Peyer's patch (tissue), 4 donors: ENCODE data around the gene ASL. TPM values are rescaled to one million over a fixed set of nuclear protein-coding genes. Genes with fewer than 3 reads are reported as not detected.
A peak's percentile ranks its signal among the peaks of the same experiment; 100 is the strongest.
"Not testable (repeated sequence)": the region's sequence is repeated elsewhere in the genome, so short reads cannot be mapped to it uniquely, and the experiment has no call there.

Experiments
- DNase-seq, 3 donors: peaks; one replicate each; pipeline ENCODE4 v3.0.0-alpha.2; 2017 to 2019
- H3K27ac ChIP-seq, 4 donors: fragments of 200-600 bp; sonication (generic); one replicate each; pipeline ENCODE4 v1.5.1; 2016 to 2019
- H3K27me3 ChIP-seq, 2 donors: fragments of 200-600 bp; sonication (generic); one replicate each; pipeline ENCODE4 v1.5.1; 2019
- H3K36me3 ChIP-seq, 3 donors: fragments of 200-600 bp; sonication (generic); one replicate each; pipeline ENCODE4 v1.5.1; 2016 to 2019
- H3K4me1 ChIP-seq, 4 donors: fragments of 200-600 bp; sonication (generic); one replicate each; pipeline ENCODE4 v1.5.1; 2016 to 2019
- H3K4me3 ChIP-seq, 4 donors: fragments of 200-600 bp; sonication (generic); 1 replicate in 3 of 4; 2 replicates in 1 of 4; pipeline ENCODE4 v1.5.1; 2016 to 2019; ENCODE audit warnings: mild to moderate bottlenecking in 1 of 4
- H3K9me3 ChIP-seq, 4 donors: fragments of 200-600 bp; sonication (generic); one replicate each; pipeline ENCODE4 v1.5.1; 2016 to 2019; ENCODE audit warnings: mild to moderate bottlenecking in 1 of 4
- CTCF ChIP-seq, 6 experiments: fragments of 450-650 bp in 4 of 6; fragments of 200-600 bp in 2 of 6; sonication (generic) in 1 of 6; IDR thresholded peaks; one replicate each; pipeline ENCODE4 v1.5.1; 2017 to 2019; ENCODE audit warnings: antibody characterized with exemption in 6 of 6, mild to moderate bottlenecking in 3 of 6, moderate library complexity in 1 of 6
- POLR2A ChIP-seq, 2 donors: fragments of 450-650 bp; IDR thresholded peaks; one replicate each; pipeline ENCODE4 v1.5.1; 2017; ENCODE audit warnings: antibody characterized with exemption in 2 of 2, mild to moderate bottlenecking in 2 of 2, moderate library complexity in 2 of 2
- total RNA-seq, 4 donors: library from RNA; depleted of rRNA; stranded (reverse); fragments of >200 nt; gene quantifications; one replicate each; pipeline ENCODE4 v1.1.0, GENCODE V29; 2016

ASL gene
- total RNA-seq, 4 donors from 2014 or later, result 48.7 to 178 (median 137) TPM

DNA sequence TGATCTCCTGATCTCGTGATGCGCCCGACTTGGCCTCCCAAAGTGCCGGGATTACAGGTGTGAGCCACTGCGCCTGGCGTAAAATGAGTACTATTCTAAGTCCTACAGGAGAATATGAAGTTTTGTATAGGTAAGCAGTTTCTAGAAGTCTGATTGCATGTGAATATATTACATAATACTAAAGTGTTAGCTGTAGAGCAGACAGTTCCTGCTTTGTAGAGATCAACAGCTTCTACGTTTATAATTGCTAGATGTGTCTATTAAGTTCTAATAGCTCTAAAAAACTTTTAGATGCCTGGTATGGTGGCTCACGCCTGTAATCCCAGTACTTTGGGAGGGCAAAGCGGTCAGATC, 47.5 kb downstream of the ASL start:
- Histone ChIP-seq H3K27ac (no peak overlapping the region), H3K4me1 (peaks cover 0 to 13% (median 0%) of the 10 kb centered on the region in 4 donors), H3K4me3 (no peak overlapping the region), H3K27me3 (no peaks in the 10 kb centered on the region), H3K36me3 (no peaks in the 10 kb centered on the region), H3K9me3 (no peaks in the 10 kb centered on the region)
- TF ChIP-seq CTCF (IDR thresholded peaks at IDR 0.05) (no peak), POLR2A (IDR thresholded peaks at IDR 0.05) (no peak)
- DNase-seq, result no peak

- DNase-seq, result not testable (repeated sequence)
Observed at GRCh38 chr7:66124569-66124861, 48.9 kb downstream of the ASL start.

GRCh38 chr7:66125052-66125694, 49.6 kb downstream of the ASL start:
- TF ChIP-seq POLR2A (IDR thresholded peaks at IDR 0.05), result no peak
- TF ChIP-seq CTCF (IDR thresholded peaks at IDR 0.05), result no peak
- Histone ChIP-seq H3K4me1 (no peaks in the 10 kb centered on the region), H3K9me3 (no peaks in the 10 kb centered on the region), H3K4me3 (no peak overlapping the region), H3K36me3 (no peaks in the 10 kb centered on the region), H3K27ac (no peak overlapping the region), H3K27me3 (no peaks in the 10 kb centered on the region)
- DNase-seq, result no peak

More at GRCh38 chr7:66124569-66124861, 48.9 kb downstream of the ASL start:
- H3K36me3 ChIP-seq, H3K9me3 ChIP-seq, H3K27me3 ChIP-seq, H3K4me1 ChIP-seq, H3K4me3 ChIP-seq, H3K27ac ChIP-seq: not testable (repeated sequence)

DNA sequence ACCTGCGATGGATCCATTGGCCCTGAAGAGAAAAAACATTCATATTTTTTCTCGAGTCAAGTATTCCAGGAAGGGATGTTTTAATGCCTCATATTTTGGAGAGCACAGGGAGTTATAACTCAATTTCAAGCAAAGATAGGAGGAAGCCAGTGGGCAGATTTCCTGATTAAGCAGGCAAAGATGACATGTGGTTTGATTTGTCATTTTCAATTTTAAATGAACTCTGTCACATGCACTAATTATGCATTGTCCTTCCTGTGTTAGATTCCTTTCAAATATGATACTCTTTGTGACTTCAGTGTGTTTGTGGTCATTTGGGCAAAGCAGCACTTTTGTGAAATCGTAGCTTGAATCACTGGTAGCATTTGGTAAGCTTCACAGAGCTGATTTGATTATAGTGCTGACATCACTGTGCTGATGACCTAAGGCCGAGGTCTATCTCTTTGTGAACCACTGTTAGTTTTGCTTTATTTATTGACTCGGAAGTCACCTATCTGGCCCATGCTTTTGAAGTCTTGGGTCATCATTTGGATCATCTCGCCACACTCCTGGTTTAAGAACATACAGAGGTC, 50.2 kb downstream of the ASL start:
- H3K27me3 ChIP-seq, H3K36me3 ChIP-seq, DNase-seq: not testable (repeated sequence)

DNA sequence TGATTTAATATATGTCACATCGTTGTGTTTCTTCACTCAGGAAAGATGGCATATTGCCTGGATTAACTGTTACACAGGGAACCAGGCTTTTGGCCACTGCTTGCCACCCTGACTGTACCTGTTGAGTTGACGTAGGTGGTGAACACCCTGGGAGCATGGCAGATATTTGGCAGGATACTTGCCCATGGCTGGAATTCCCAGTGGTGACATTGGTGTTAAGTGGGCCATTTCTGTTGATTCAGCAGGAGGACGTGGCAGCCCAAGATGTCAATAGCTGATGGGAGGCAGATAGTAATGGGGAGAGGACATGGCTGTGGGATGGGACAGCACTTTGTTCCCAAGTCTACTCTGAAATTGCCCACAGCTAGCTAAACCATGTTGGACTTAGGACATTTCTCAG, 51.6 kb downstream of the ASL start:
- not testable (repeated sequence) for H3K4me1 ChIP-seq, H3K27ac ChIP-seq, H3K4me3 ChIP-seq, DNase-seq, H3K9me3 ChIP-seq, H3K27me3 ChIP-seq
- peaks cover 0 to 14% (median 0%) of the 10 kb centered on the region in 3 donors for H3K36me3 ChIP-seq

More for the DNA sequence above, 50.2 kb downstream of the ASL start:
- H3K4me1 ChIP-seq, H3K4me3 ChIP-seq, H3K27ac ChIP-seq, H3K9me3 ChIP-seq: not testable (repeated sequence)

- H3K27me3 ChIP-seq, result no peaks in the 10 kb centered on the region
- H3K27ac ChIP-seq, result no peak overlapping the region
- DNase-seq, result no peak
- H3K4me1 ChIP-seq, result no peaks in the 10 kb centered on the region
- TF ChIP-seq CTCF (IDR thresholded peaks at IDR 0.05), result no peak
- no peak for TF ChIP-seq POLR2A (IDR thresholded peaks at IDR 0.05)
- H3K36me3 ChIP-seq, result peaks cover 0 to 57% (median 0%) of the 10 kb centered on the region in 3 donors
- no peaks in the 10 kb centered on the region for H3K9me3 ChIP-seq
- no peak overlapping the region for H3K4me3 ChIP-seq
Observed at GRCh38 chr7:66138994-66139752, 63.6 kb downstream of the ASL start.

- Histone ChIP-seq H3K4me1 (no peaks in the 10 kb centered on the region), H3K27ac (no peak overlapping the region), H3K27me3 (no peaks in the 10 kb centered on the region), H3K9me3 (no peaks in the 10 kb centered on the region), H3K36me3 (peaks cover 0 to 57% (median 0%) of the 10 kb centered on the region in 3 donors), H3K4me3 (no peak overlapping the region)
- TF ChIP-seq POLR2A (IDR thresholded peaks at IDR 0.05) (no peak), CTCF (IDR thresholded peaks at IDR 0.05) (peak in 5 of 6 experiments; percentile 5 to 23 (median 15))
- DNase-seq, result peak in 1 of 3 donors; percentile 59
Observed at GRCh38 chr7:66140924-66141323, 65.3 kb downstream of the ASL start.
